Smooth muscle cell (in vitro differentiated cells): ENCODE data around the gene NPM3. TPM values are rescaled to one million over a fixed set of nuclear protein-coding genes. Genes with fewer than 3 reads are reported as not detected.

Source experiments
- DNase-seq: peaks from one replicate; lab custom pipeline; 2025; ENCODE audit not compliant: unreplicated experiment; lab: John Stamatoyannopoulos, UW
- H2AFZ ChIP-seq: fragments of 200-600 bp; sonication (generic); 2 replicates; pipeline ENCODE4 v1.6.0; 2016; ENCODE audit warnings: antibody characterized with exemption, low read depth, mild to moderate bottlenecking
- H3F3A ChIP-seq: fragments of 200-600 bp; sonication (generic); 2 replicates; pipeline ENCODE4 v1.6.0; 2017; ENCODE audit warnings: antibody characterized with exemption, low read depth
- H3K27ac ChIP-seq: fragments of 200-600 bp; sonication (generic); 2 replicates; pipeline ENCODE4 v1.5.1; 2016; ENCODE audit warnings: low read depth, mild to moderate bottlenecking
- H3K27me3 ChIP-seq: fragments of 200-600 bp; sonication (generic); 2 replicates; pipeline ENCODE4 v1.6.1; 2016; ENCODE audit warnings: low read depth, mild to moderate bottlenecking
- H3K36me3 ChIP-seq: fragments of 200-600 bp; sonication (generic); 2 replicates; pipeline ENCODE4 v1.5.1; 2016; ENCODE audit warnings: low read depth
- H3K4me1 ChIP-seq: fragments of 200-600 bp; sonication (generic); 2 replicates; pipeline ENCODE4 v1.5.1; 2016; ENCODE audit warnings: low read depth
- H3K4me2 ChIP-seq: fragments of 200-600 bp; sonication (generic); 2 replicates; pipeline ENCODE4 v1.6.0; 2016; ENCODE audit warnings: mild to moderate bottlenecking
- H3K4me3 ChIP-seq: fragments of 200-600 bp; sonication (generic); 2 replicates; pipeline ENCODE4 v1.5.1; 2016; ENCODE audit warnings: mild to moderate bottlenecking
- H3K79me2 ChIP-seq: fragments of 200-600 bp; sonication (generic); 2 replicates; pipeline ENCODE4 v1.6.0; 2016; ENCODE audit warnings: low read depth, mild to moderate bottlenecking
- H3K9ac ChIP-seq: fragments of 200-600 bp; sonication (generic); 2 replicates; pipeline ENCODE4 v1.6.0; 2016; ENCODE audit warnings: low read depth
- H3K9me3 ChIP-seq: fragments of 200-600 bp; sonication (generic); replicated peaks from 2 replicates; pipeline ENCODE4 v1.5.1; 2016; ENCODE audit warnings: low read depth
- H4K20me1 ChIP-seq: fragments of 200-600 bp; sonication (generic); 2 replicates; pipeline ENCODE4 v1.6.0; 2016; ENCODE audit warnings: low read depth
- CTCF ChIP-seq: fragments of 200-600 bp; sonication (generic); IDR thresholded peaks from 2 replicates; pipeline ENCODE4 v1.5.1; 2017; ENCODE audit warnings: borderline replicate concordance, mild to moderate bottlenecking, antibody characterized with exemption; ENCODE audit not compliant: insufficient read depth, poor library complexity, severe bottlenecking
- WGBS: methylation state at CpG from one replicate; pipeline ENCODE4 v1.1.7; 2016; ENCODE audit warnings: low lambda C conversion rate; 5-methylcytosine and 5-hydroxymethylcytosine counted together
- polyA plus RNA-seq: library from polyadenylated mRNA; unstranded; fragments of >200 nt; fragmentation: Nextera tagmentation; extraction: Ambion mirVana; gene quantifications from 2 replicates; pipeline ENCODE4 v1.2.1, GENCODE V29; 2016
- total RNA-seq: library from RNA; depleted of rRNA; stranded (reverse); fragments of >200 nt; gene quantifications from 2 replicates; pipeline ENCODE4 v1.2.3, GENCODE V29; 2014

Gene NPM3
- total and polyA plus RNA-seq, 2 experiments from 2014 or later: 10.2 to 65.0 TPM

GRCh38 chr10:101768791-101769170 lies 14.5 kb downstream of the NPM3 start:
- no peak for TF ChIP-seq CTCF
- H3K4me3 ChIP-seq: no peak overlapping the region
- H2AFZ ChIP-seq: no peak overlapping the region
- H3F3A ChIP-seq: no peaks in the 10 kb centered on the region
- peaks cover 19% of the 10 kb centered on the region for H3K4me1 ChIP-seq
- H3K27ac ChIP-seq: no peak overlapping the region
- no peak overlapping the region for H3K9ac ChIP-seq
- H3K79me2 ChIP-seq: no peaks in the 10 kb centered on the region
- H3K9me3 ChIP-seq: no peaks in the 10 kb centered on the region
- no peak for DNase-seq
- no peaks in the 10 kb centered on the region for H4K20me1 ChIP-seq
- no peak overlapping the region for H3K4me2 ChIP-seq
- H3K36me3 ChIP-seq: no peaks in the 10 kb centered on the region
- WGBS: 95% methylated on average over 8 of the region's 8 CpGs
- peaks cover 59% of the 10 kb centered on the region for H3K27me3 ChIP-seq

GRCh38 chr10:101767966-101768790 lies 15.1 kb downstream of the NPM3 start:
- Histone ChIP-seq H3K4me3 (no peak overlapping the region), H3F3A (no peaks in the 10 kb centered on the region), H3K36me3 (no peaks in the 10 kb centered on the region), H3K79me2 (no peaks in the 10 kb centered on the region), H3K27ac (no peak overlapping the region), H3K4me2 (no peak overlapping the region), H3K4me1 (peaks cover 13% of the 10 kb centered on the region), H3K27me3 (peaks cover 54% of the 10 kb centered on the region), H3K9ac (no peak overlapping the region), H4K20me1 (no peaks in the 10 kb centered on the region), H3K9me3 (no peaks in the 10 kb centered on the region), H2AFZ (no peak overlapping the region)
- no peak for DNase-seq
- WGBS: 74% methylated on average over 14 of the region's 14 CpGs
- TF ChIP-seq CTCF: no peak

DNA sequence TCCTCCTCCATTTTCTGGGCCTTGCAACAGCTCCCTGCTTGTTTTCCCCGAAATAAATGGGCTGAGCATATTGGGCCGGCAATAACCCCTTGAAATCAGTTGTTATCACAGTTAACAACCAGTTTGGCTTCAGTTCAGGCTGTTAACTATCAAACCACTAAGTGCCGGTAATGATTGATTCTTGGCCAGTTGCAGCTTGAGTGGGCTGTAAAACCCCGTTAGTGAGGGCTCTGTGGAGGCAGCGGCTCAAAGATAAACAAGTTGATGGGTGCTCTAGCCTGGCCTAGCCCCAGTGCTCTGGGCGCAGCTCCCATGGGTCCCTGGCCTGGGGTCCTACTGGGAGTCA lies 15.7 kb downstream of the NPM3 start:
- DNase-seq: no peak
- Histone ChIP-seq H3K9ac (no peak overlapping the region), H3K9me3 (no peaks in the 10 kb centered on the region), H2AFZ (no peak overlapping the region), H4K20me1 (no peaks in the 10 kb centered on the region), H3K4me1 (peaks cover 7% of the 10 kb centered on the region), H3F3A (no peaks in the 10 kb centered on the region), H3K4me2 (no peak overlapping the region), H3K27me3 (peaks cover 48% of the 10 kb centered on the region), H3K27ac (no peak overlapping the region), H3K36me3 (no peaks in the 10 kb centered on the region), H3K79me2 (no peaks in the 10 kb centered on the region), H3K4me3 (no peak overlapping the region)
- 52% methylated on average over 6 of the region's 6 CpGs for WGBS
- TF ChIP-seq CTCF: no peak
